HUDEP-2 (cell line): ENCODE data around the gene EPHA6.
"Not testable (repeated sequence)": the region's sequence is repeated elsewhere in the genome, so short reads cannot be mapped to it uniquely, and the experiment has no call there.

Experiments used
- DNase-seq, 76 experiments: peaks; one replicate each; lab custom pipeline; 2025; ENCODE audit not compliant: unreplicated experiment in 76 of 76; lab: John Stamatoyannopoulos, UW

EPHA6 gene

DNA sequence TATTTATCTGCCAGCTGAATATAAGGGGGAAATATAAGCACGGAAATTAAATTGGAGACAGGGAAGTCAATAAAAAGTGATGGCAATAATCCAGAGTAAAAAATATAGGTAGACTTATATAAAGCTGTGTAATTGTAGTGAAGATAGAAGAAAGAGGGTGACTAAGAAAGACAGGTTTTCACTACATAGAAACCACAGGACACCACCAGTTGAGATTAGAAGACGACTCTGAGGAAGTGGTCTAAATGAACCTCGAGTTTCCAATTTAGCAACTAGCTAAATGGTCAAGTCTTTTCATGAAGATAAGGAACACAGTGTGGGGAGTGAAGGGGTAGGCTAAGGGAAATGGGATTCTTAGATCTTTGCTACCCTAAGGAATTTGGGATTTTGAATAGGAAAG lies 761.3 kb downstream of the EPHA6 start:
- peak in 12 of 76 experiments; percentile 1 to 35 (median 15) for DNase-seq

DNA sequence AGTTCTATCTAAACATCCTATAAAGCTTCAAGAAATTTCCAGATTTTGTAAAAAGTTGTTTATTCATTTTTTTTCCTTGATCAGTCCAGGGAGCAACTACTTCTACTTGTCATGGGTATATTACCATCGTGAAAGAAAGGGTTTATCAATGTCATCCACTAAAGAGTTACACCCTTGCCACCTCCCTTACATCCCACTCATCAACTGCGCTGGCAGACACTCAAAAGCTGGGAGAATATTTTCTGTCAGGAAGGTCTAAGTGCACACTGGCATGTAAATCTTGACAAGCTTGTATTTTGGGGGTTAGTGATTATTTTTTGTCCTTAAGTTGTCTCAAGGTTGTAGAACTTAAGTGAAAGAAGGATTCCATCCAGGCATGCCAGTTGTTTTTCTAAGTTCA lies 761.8 kb downstream of the EPHA6 start:
- DNase-seq: peak in 69 of 76 experiments; percentile 1 to 74 (median 35)

DNA sequence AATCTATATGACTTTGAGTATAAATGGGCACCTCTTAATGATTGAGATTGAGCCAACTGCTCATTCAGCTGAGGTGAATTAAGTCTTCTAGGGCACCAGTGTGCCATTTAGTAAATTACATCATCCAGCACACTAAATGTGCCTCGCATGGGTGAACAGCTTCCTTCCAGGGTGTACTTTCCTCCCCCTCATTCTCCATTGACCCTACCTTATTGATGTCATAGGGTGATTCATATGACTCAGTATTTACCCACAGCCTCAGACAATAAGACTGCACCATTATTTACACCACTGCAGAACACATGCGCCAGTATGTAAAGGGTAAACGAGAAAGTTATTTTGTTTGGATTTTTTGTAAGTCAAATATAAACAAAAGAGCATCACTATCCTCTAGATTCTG lies 765.0 kb downstream of the EPHA6 start:
- no peak for DNase-seq

- DNase-seq: no peak
These were observed 796.2 kb downstream of the EPHA6 start for GRCh38 chr3:97610626-97611025.

DNA sequence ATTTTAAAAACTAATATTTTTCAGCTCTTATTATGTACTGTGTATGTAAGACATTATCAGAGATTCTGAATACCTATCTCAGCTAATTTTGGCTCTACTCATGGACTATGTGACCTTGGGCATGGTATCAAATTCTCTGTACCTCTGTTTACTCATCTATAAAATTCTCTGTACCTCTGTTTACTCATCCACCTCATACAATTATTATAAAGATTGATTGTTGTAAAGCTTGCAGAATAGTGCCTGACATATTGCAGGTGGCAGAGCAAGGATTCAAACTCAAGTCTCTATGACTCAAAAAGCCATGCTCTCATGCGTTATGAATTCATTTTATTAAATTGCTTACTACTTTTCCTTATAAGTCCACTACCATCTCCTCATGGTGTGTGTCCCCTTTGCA lies 798.2 kb downstream of the EPHA6 start:
- no peak for DNase-seq

GRCh38 chr3:97613139-97613538 lies 798.7 kb downstream of the EPHA6 start:
- DNase-seq: no peak

DNA sequence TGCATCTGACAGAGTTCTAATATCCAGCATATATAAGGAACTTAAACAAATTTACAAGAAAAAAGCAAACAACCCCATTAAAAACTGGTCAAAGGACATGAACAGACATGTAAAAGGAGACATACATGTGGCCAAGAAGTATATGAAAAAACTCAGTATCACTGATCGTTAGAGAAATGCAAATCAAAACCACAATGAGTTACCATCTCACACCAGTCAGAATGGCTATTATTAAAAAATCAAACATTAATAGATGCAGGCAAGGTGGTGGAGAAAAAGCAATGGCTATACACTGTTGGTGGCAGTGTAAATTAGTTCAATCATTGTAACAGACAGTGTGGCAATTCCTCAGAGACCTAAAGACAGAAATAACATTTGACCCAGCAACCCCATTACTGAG lies 806.1 kb downstream of the EPHA6 start:
- DNase-seq: not testable (repeated sequence)

- no peak for DNase-seq
These were observed 822.1 kb downstream of the EPHA6 start for GRCh38 chr3:97636465-97636864.

- no peak for DNase-seq
These were observed 832.5 kb downstream of the EPHA6 start for GRCh38 chr3:97646932-97647331.

GRCh38 chr3:97647441-97647982 lies 833.1 kb downstream of the EPHA6 start:
- DNase-seq: no peak

GRCh38 chr3:97655971-97656370 lies 841.6 kb downstream of the EPHA6 start:
- DNase-seq: no peak

DNA sequence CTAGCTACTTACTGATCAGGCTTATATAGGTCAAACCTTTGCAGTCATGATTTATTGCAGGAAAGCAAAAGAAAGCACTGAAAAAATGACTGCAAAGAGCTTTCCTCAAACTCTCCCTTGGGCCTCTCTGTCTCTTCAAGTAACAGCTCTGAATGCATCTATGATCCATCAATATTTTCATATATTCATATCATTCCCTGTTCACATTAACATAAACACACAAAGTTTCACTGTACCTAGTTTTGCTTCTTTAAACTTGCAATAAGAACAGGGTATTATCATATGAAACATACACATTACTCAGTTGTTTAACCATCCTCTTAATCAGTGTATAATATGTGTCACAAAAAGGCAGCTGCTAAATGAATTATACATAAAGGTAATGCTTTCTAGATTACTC lies 842.2 kb downstream of the EPHA6 start:
- no peak for DNase-seq

DNA sequence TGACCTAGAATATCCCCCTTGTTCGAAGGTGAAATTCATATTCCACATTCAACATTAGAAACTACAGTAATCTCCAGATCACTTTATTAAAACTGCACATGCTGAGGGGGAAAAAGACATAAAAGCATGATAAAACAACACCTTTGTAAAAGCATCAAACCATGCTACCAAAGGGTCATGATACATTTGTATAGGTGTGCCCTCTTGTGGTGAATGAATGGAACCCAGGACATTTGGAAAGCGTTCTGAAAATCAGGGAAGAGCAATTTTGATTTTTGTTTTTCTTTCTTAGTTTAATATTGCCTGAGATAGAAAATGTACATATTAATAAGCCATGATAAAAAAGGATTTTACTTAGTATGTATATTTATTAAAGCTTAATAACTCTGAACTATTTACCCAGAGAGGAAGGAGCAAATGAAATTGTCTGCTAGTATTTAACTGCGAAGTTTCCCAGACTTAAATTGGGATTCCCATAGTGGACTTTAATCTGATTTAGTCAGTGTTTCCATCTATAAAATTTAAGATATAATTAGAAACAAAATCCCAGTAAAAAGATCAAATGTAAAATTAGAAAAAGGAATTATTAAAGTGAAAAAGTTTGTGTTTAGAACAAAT lies 844.4 kb downstream of the EPHA6 start:
- DNase-seq: peak in 10 of 76 experiments; percentile 2 to 27 (median 10)

DNA sequence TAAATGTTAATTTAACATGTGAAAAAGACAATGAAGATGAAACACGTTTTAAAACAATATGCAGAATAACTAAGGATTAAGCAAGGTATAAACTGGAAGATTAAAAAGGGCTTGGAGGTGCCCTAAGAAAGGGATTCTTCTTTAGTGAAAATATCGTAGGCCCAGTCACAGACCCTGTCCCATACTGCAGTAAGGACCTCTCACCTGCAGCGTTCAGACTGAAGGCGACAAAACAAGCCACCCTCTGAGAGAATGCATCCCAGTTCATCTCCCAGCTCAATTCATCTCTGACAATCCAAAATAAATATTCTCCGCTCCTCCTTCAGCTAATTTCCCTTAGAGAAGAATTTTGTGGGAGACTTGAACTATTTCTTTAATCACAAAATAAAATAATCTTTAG lies 847.9 kb downstream of the EPHA6 start:
- DNase-seq: no peak

DNA sequence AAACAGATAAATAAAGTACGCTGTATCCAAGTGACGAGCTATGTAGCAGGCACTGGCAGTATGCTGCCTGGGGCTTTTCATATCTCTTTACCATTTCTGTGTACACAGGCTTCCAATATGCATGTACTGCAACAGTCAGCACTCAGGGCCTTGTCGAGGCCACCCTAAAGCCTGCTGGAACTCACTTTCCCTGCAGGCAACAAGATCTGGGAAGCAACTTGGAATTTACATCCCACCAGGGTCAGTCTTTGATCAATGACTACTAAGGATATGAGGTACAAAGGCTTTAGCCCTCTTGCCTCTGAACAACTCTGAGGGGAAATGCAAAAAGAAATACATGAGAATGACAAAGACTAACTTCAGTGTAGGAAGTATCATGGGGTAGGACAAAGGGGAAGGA lies 848.4 kb downstream of the EPHA6 start:
- no peak for DNase-seq

- no peak for DNase-seq
These were observed 851.5 kb downstream of the EPHA6 start for GRCh38 chr3:97665896-97666295.

- DNase-seq: no peak
These were observed 856.6 kb downstream of the EPHA6 start for GRCh38 chr3:97670952-97671351.

DNA sequence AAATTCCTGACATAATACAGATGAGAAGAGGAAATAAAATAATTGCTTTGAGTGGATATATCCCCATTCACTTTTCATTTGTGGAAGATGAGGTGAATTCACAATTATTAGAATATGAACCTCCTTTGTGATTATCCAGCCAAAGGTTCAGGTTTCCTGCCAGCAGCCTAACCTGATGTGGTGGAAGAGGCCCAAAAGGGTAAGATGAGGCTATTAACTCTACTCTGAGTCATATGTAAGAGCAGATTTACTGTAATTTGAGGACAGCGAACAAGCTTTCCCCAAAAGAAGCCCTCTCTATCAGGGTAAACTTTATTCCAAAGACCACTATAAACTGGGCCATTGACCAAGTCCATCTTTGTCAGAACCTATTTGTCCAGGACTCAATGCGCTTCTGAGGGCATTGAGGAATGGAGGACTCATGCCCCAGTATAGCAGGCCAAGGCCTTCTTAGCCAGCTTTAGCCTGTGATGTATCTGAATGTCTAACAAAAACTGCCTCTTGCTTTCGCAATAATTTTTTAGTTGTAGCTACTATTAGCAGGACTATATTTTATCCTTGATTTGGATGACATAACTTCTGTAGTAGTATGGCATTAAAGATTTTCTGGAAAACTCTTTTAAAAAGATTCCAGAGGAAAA lies 859.1 kb downstream of the EPHA6 start:
- no peak for DNase-seq

DNA sequence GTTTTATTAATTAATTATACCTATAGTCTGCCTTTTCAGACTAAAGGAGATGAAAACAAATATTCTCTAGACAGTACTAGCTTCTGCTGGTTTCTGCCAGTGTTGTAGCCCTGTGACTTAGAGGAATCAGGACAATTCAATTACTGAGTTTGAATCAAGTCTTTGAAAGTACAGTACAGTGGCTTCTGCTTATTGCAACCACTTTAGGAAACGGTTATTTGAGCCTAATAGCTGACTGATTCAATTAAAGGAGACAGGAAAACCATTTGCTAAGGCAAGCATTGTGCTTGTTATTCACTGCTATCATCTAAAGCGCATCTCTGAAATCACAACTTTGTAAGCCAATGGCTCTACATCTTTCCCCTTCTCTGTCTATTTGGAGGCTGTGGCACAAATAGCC lies 860.1 kb downstream of the EPHA6 start:
- no peak for DNase-seq

- no peak for DNase-seq
These were observed 865.8 kb downstream of the EPHA6 start for GRCh38 chr3:97680210-97680609.

GRCh38 chr3:97680696-97681095 lies 866.3 kb downstream of the EPHA6 start:
- DNase-seq: no peak

- DNase-seq: no peak
These were observed 870.1 kb downstream of the EPHA6 start for GRCh38 chr3:97684490-97684889.
